Spleen (tissue), 11 donors: ENCODE data around the gene IL21R. TPM values are rescaled to one million over a fixed set of nuclear protein-coding genes. Genes with fewer than 3 reads are reported as not detected.

Experiments
- DNase-seq: peaks from one replicate; pipeline ENCODE4 v3.0.0-alpha.2; 2020
- H3K27ac ChIP-seq, 8 donors: fragments of 200-600 bp; sonication (generic) in 7 of 8; 1 replicate in 4 of 8; 2 replicates in 4 of 8; pipeline versions ENCODE4 v1.5.0 to v1.8.0; 2016 to 2021; ENCODE audit warnings: inconsistent platforms in 4 of 8, mild to moderate bottlenecking in 4 of 8, moderate library complexity in 1 of 8
- H3K27me3 ChIP-seq, 7 donors: fragments of 200-600 bp; sonication (generic) in 6 of 7; replicated peaks in 1 of 7; 1 replicate in 4 of 7; 2 replicates in 3 of 7; pipeline versions ENCODE4 v1.5.0 to v1.8.0; 2016 to 2021; ENCODE audit warnings: inconsistent platforms in 3 of 7, mild to moderate bottlenecking in 1 of 7
- H3K36me3 ChIP-seq, 6 donors: fragments of 200-600 bp; sonication (generic) in 5 of 6; 1 replicate in 4 of 6; 2 replicates in 2 of 6; pipeline versions ENCODE4 v1.5.0 to v1.8.0; 2016 to 2021; ENCODE audit warnings: inconsistent platforms in 2 of 6
- H3K4me1 ChIP-seq, 6 donors: fragments of 200-600 bp; sonication (generic) in 5 of 6; 1 replicate in 3 of 6; 2 replicates in 3 of 6; pipeline versions ENCODE4 v1.5.0 to v1.8.0; 2016 to 2021; ENCODE audit warnings: inconsistent platforms in 3 of 6
- H3K4me3 ChIP-seq, 8 donors: fragments of 200-600 bp; sonication (generic) in 7 of 8; 1 replicate in 4 of 8; 2 replicates in 4 of 8; pipeline versions ENCODE4 v1.5.0 to v1.8.0; 2016 to 2021; ENCODE audit warnings: inconsistent platforms in 4 of 8, mild to moderate bottlenecking in 4 of 8, moderate library complexity in 2 of 8
- H3K9me3 ChIP-seq, 8 donors: fragments of 200-600 bp; sonication (generic) in 7 of 8; 1 replicate in 4 of 8; 2 replicates in 4 of 8; pipeline versions ENCODE4 v1.5.0 to v1.8.0; 2016 to 2021; ENCODE audit warnings: inconsistent platforms in 4 of 8
- POLR2A ChIP-seq, 3 donors: fragments of 450-650 bp; IDR thresholded peaks; one replicate each; pipeline ENCODE4 v1.5.1; 2017; ENCODE audit warnings: antibody characterized with exemption in 3 of 3, mild to moderate bottlenecking in 1 of 3
- POLR2AphosphoS5 ChIP-seq, 3 donors: sonication (generic); formaldehyde crosslinking; IDR thresholded peaks; one replicate each; pipeline ENCODE4 v1.5.1; 2017; ENCODE audit warnings: antibody characterized with exemption in 3 of 3
- WGBS, 5 donors: extraction: QIAGEN DNeasy Blood & Tissue Kit in 3 of 5; methylation state at CpG; one replicate each; pipeline versions ENCODE4 v1.1.5 to v1.1.7; 2013 to 2018; 5-methylcytosine and 5-hydroxymethylcytosine counted together
- intact Hi-C: fragments of 100-400 bp; cut with DNase I; formaldehyde crosslinking; loops from one replicate; pipeline ENCODE4 v1.15.0; 2023; ENCODE audit warnings: low total_unique reads
- polyA plus RNA-seq, 3 donors: library from polyadenylated mRNA; stranded (reverse); fragments of 200-250 nt; gene quantifications; one replicate each; pipeline ENCODE4 v1.2.1, GENCODE V29; 2013
- total RNA-seq, 7 donors: library from RNA; depleted of rRNA in 3 of 7; stranded (reverse); fragments of >200 nt in 3 of 7; fragmentation: NEBNext Ultra II Directional in 4 of 7; extraction: Animal tissue kit (Norgen Biotek cat#: 25700) in 4 of 7; gene quantifications; one replicate each; pipeline versions ENCODE4 v1.1.0 to v1.2.1, GENCODE V29; 2016 to 2021
- TF ChIP-seq, protein P1 (sequence below), 11 experiments: fragments of 200-600 bp in 7 of 11; fragments of 450-650 bp in 4 of 11; sonication (generic) in 4 of 11; IDR thresholded peaks in 8 of 11; conservative IDR thresholded peaks in 3 of 11; 1 replicate in 7 of 11; 2 replicates in 4 of 11; pipeline versions ENCODE4 v1.4.0 to v1.8.0; 2016 to 2021; ENCODE audit warnings: antibody characterized with exemption in 11 of 11, inconsistent platforms in 4 of 11, mild to moderate bottlenecking in 1 of 11
- donor health status: healthy with polysubstance abuse.
- donor health status: DM: no; HTN: no; CAD: no; lungs with moderate emphysema.
- donor health status: DM: no; HTN: no; CAD: no.
- donor health status: Bipolar disorder and iron deficiency.
- donor health status: healthy.
- donor health status: DM: no; HTN: no; CAD: no.
- donor health status: DM: yes; HTN: yes; CAD: no.

IL21R gene
- total and polyA plus RNA-seq, 10 donors = 2.7 to 19.7 (median 12.0) TPM

DNA sequence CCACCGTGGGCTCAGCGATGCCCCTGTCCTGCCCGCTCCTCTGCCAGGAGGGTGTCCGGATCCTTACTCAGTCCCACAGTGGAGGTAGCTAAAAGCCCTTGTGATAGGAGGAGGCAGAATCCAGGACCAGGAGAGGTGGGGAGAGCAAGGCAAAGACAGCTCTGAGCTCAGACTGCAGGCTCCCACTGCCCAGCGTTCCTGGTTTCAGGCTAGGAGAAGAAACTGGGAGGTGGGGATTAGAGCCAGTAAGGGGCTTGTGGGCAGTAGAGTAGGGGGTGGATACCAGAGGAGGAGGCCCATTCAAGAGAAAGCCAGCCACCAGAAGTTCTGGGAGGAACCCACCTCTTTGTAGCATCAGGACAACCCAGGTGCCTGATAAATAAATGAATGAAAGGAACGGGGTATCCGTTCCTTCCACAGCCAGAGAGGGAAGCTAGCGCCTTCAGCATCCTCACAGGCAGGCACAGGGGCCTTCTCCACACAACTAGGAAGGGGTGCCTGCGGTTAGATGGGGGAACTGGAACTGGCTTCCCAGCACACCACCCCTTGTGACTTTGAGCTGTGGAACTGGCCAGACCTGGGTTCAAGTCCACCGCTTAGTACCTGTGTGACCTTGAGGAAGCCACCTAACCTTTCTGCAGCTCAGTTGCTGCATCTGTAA is 2.3 kb downstream of the IL21R start:
- 64 to 80% (median 68%) methylated on average over 10 of the region's 10 CpGs for WGBS, 5 donors
- intact Hi-C loops = no loop called here
- no peak for DNase-seq
- Histone ChIP-seq H3K36me3 (no peaks in the 10 kb centered on the region), H3K4me1 (peaks cover 26 to 100% (median 88%) of the 10 kb centered on the region in 6 donors), H3K4me3 (peak overlapping the region in 7 of 8 donors; percentile 35 to 72 (median 42)), H3K27me3 (peaks cover 0 to 22% (median 0%) of the 10 kb centered on the region in 7 donors), H3K27ac (peak overlapping the region in 5 of 8 donors; percentile 55 to 91 (median 75)), H3K9me3 (no peaks in the 10 kb centered on the region)
- TF ChIP-seq POLR2A (IDR thresholded peaks at IDR 0.05) (no peak), POLR2AphosphoS5 (IDR thresholded peaks at IDR 0.05) (no peak)
- TF ChIP-seq, protein P1, sequence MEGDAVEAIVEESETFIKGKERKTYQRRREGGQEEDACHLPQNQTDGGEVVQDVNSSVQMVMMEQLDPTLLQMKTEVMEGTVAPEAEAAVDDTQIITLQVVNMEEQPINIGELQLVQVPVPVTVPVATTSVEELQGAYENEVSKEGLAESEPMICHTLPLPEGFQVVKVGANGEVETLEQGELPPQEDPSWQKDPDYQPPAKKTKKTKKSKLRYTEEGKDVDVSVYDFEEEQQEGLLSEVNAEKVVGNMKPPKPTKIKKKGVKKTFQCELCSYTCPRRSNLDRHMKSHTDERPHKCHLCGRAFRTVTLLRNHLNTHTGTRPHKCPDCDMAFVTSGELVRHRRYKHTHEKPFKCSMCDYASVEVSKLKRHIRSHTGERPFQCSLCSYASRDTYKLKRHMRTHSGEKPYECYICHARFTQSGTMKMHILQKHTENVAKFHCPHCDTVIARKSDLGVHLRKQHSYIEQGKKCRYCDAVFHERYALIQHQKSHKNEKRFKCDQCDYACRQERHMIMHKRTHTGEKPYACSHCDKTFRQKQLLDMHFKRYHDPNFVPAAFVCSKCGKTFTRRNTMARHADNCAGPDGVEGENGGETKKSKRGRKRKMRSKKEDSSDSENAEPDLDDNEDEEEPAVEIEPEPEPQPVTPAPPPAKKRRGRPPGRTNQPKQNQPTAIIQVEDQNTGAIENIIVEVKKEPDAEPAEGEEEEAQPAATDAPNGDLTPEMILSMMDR (IDR thresholded peaks at IDR 0.05 in 8 of 11, conservative IDR thresholded peaks at IDR 0.05 in 3 of 11) = no peak

DNA sequence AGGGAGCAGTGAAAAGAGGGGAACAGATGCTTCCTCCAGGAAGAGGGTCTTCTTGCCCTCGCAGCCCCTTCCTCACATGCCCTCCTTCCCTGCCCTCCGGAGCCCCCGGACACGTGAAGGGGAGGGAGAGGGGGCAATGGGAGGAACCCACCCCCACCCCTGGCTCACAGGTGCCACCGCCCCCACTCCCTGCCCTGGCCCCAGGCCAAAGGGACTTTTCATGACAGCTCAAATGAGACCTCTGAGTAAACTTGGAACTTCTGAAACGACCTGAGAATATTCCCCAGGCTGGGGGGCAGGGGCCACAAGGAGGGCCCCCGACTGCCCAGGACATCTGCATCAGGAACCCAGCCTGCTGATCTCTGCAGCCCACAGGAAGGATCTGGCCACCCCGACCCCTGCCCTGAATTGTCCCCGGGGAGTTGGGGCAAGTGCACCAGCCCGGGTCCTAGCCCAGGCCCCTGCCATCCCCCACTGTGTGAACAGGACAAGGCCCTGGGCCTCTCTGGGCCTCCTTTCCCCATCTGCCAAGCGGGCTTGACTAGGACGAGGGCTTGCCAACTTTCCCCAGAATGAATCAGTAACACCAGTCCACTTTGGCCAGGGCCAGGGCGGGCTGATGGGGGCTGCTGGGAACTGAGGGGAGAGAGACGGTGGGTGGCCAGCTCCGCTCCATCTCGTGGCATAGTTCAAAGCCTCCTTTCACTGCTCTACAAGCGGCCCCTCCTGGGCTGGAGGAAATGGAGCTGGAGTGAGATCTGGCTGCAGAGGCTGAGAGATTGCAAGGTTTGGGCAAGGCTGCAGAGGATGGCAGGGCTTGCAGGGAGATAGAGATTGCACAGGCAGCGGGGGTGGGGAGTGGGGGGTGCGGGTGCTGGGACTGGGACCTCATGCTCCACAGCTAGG is 3.8 kb downstream of the IL21R start:
- intact Hi-C loops = no loop called here
- 40 to 58% (median 51%) methylated on average over 15 to 19 of the region's 19 CpGs for WGBS, 5 donors
- Histone ChIP-seq H3K36me3 (no peaks in the 10 kb centered on the region), H3K4me1 (peaks cover 28 to 100% (median 80%) of the 10 kb centered on the region in 6 donors), H3K9me3 (no peaks in the 10 kb centered on the region), H3K27ac (peak overlapping the region in 5 of 8 donors; percentile 20 to 91 (median 60)), H3K4me3 (peak overlapping the region in 2 of 8 donors; percentile 4 to 72), H3K27me3 (peaks cover 0 to 22% (median 0%) of the 10 kb centered on the region in 7 donors)
- TF ChIP-seq POLR2A (IDR thresholded peaks at IDR 0.05) (no peak), POLR2AphosphoS5 (IDR thresholded peaks at IDR 0.05) (no peak)
- TF ChIP-seq, protein P1 (IDR thresholded peaks at IDR 0.05 in 8 of 11, conservative IDR thresholded peaks at IDR 0.05 in 3 of 11) = no peak
- DNase-seq = no peak

DNA sequence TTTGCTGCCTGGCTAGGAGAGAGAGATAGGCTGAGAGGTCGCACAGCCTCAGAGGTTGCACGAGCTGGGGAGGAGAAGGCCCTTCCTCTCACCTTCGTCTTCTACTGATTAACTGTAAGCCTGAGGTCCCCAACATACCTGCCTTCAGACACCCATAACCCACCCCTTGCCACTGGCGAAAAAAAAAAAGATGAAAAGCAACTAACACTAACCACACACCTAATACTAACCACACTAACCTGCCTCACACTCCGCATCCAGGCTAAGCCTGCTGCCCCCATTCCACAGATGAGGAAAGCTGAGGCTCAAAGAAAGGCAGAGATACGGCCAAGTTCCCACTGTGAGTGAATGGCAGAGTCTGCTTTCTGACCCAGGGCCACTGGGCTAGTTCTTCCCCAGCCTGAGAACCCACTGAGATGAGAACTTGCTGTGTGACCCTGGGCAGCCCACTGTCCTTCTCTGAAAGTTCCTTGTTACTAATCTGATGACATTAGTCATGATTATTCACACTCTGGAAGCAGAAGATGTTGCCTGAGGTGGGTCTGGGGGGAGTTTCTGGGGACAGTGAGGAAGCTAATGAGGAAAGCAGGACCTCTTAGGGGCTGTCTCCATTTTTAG is 4.6 kb downstream of the IL21R start:
- DNase-seq = no peak
- H3K36me3 ChIP-seq = no peaks in the 10 kb centered on the region
- intact Hi-C loops = no loop called here
- H3K27ac ChIP-seq = peak overlapping the region in 4 of 8 donors; percentile 47 to 91 (median 70)
- H3K9me3 ChIP-seq = no peaks in the 10 kb centered on the region
- peaks cover 0 to 22% (median 0%) of the 10 kb centered on the region in 7 donors for H3K27me3 ChIP-seq
- WGBS, 5 donors = 56 to 75% (median 66%) methylated on average over 5 to 6 of the region's 6 CpGs
- peaks cover 24 to 97% (median 74%) of the 10 kb centered on the region in 6 donors for H3K4me1 ChIP-seq
- peak overlapping the region in 1 of 8 donors; percentile 72 for H3K4me3 ChIP-seq
- TF ChIP-seq, protein P1 (IDR thresholded peaks at IDR 0.05 in 8 of 11, conservative IDR thresholded peaks at IDR 0.05 in 3 of 11) = no peak
- no peak for TF ChIP-seq POLR2AphosphoS5 (IDR thresholded peaks at IDR 0.05)
- no peak for TF ChIP-seq POLR2A (IDR thresholded peaks at IDR 0.05)
